ENCODE results near the gene MAGT1. TPM values are rescaled to one million over a fixed set of nuclear protein-coding genes. Genes with fewer than 3 reads are reported as not detected.

Gene MAGT1
- total and polyA plus RNA-seq, 3 donors from 2014 or later, result 25.0 to 31.2 (median 29.1) TPM

DNA sequence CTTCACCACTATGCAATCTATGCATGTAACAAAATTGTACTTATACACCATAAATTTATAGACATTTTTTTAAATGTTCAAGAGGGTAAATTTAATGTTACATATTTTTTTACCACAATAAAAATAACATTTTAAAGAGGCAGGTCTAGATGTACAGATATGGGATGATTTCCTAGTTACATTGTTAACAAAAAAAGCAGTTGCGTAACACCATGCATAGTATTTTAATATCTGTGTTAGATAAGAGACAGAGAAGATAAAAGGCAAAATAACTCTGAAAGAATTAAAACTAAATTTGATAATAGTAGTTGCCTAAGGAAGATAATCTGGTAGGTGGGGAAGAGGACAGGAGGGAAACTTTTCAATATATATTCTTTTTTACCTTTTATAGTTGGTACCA, 100.1 kb downstream of the MAGT1 start:
- TF ChIP-seq, protein P1, sequence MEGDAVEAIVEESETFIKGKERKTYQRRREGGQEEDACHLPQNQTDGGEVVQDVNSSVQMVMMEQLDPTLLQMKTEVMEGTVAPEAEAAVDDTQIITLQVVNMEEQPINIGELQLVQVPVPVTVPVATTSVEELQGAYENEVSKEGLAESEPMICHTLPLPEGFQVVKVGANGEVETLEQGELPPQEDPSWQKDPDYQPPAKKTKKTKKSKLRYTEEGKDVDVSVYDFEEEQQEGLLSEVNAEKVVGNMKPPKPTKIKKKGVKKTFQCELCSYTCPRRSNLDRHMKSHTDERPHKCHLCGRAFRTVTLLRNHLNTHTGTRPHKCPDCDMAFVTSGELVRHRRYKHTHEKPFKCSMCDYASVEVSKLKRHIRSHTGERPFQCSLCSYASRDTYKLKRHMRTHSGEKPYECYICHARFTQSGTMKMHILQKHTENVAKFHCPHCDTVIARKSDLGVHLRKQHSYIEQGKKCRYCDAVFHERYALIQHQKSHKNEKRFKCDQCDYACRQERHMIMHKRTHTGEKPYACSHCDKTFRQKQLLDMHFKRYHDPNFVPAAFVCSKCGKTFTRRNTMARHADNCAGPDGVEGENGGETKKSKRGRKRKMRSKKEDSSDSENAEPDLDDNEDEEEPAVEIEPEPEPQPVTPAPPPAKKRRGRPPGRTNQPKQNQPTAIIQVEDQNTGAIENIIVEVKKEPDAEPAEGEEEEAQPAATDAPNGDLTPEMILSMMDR (IDR thresholded peaks at IDR 0.05), result no peak
- no peak for TF ChIP-seq POLR2A (IDR thresholded peaks at IDR 0.05)
- intact Hi-C loops (cut with DNase I; ENCODE audit: low total_unique reads), result no loop called here
- H3K27ac ChIP-seq, result no peak overlapping the region
- DNase-seq, result no peak
- no peaks in the 10 kb centered on the region for H3K4me1 ChIP-seq
- H3K27me3 ChIP-seq, result no peaks in the 10 kb centered on the region
- H3K36me3 ChIP-seq (ENCODE audit: low read depth, missing control alignments), result no peaks in the 10 kb centered on the region
- H3K4me3 ChIP-seq, result no peak overlapping the region
- no peaks in the 10 kb centered on the region for H3K9me3 ChIP-seq
- 71 to 82% methylated on average over 1 of the region's 1 CpG for WGBS, 2 donors

DNA sequence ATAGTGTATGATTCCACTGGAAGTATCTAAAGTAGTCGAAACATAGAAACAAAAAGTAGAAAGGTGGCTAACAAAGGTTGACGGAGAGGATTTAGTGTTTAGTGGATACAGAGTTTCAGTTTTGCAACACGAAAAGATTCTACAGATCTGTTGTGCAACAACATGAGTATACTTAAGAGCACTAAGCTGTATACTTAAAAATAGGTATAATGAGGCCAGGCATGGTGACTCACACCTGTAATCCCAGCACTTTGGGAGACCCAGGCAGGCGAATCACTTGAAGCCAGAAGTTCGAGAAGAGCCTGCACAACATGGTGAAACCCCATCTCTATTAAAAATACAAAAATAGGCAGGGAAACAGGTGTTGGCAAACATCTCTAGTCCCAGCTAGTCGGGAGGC, 101.3 kb downstream of the MAGT1 start:
- Histone ChIP-seq H3K27me3 (no peaks in the 10 kb centered on the region), H3K4me1 (no peaks in the 10 kb centered on the region), H3K36me3 (ENCODE audit: low read depth, missing control alignments) (no peaks in the 10 kb centered on the region), H3K27ac (no peak overlapping the region), H3K4me3 (no peak overlapping the region), H3K9me3 (no peaks in the 10 kb centered on the region)
- intact Hi-C loops (cut with DNase I; ENCODE audit: low total_unique reads), result no loop called here
- no peak for DNase-seq
- WGBS, 2 donors, result 69 to 78% methylated on average over 6 of the region's 6 CpGs
- TF ChIP-seq POLR2A (IDR thresholded peaks at IDR 0.05), result no peak
- TF ChIP-seq, protein P1 (IDR thresholded peaks at IDR 0.05), result no peak

DNA sequence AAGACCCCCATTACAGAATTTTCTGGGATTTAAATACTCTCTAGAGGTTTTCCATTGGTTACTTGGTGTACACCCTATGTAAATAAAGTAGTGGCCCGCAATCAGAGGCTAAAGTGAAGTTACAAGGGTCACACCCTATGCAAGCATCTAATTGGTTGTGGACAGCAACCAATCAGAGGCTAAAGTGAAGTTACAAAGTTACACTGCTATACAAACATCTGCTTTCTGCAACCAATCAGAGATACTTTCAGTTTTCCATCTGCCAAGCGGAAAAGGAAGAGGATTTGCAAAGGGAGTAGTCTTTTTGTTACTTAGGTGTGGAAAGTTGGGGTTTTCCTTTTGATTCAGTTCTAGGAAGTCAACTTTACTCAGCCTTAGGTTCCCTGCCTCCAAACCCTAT, 107.2 kb downstream of the MAGT1 start:
- H3K36me3 ChIP-seq (ENCODE audit: low read depth, missing control alignments), result no peaks in the 10 kb centered on the region
- H3K4me1 ChIP-seq, result no peaks in the 10 kb centered on the region
- intact Hi-C loops (cut with DNase I; ENCODE audit: low total_unique reads), result no loop called here
- WGBS, 2 donors, result 16 to 26% methylated on average over 2 of the region's 2 CpGs
- H3K4me3 ChIP-seq, result no peak overlapping the region
- no peak overlapping the region for H3K27ac ChIP-seq
- no peaks in the 10 kb centered on the region for H3K27me3 ChIP-seq
- no peaks in the 10 kb centered on the region for H3K9me3 ChIP-seq
- TF ChIP-seq POLR2A (IDR thresholded peaks at IDR 0.05), result no peak
- TF ChIP-seq, protein P1 (IDR thresholded peaks at IDR 0.05), result no peak
- peak; percentile 14 for DNase-seq

DNA sequence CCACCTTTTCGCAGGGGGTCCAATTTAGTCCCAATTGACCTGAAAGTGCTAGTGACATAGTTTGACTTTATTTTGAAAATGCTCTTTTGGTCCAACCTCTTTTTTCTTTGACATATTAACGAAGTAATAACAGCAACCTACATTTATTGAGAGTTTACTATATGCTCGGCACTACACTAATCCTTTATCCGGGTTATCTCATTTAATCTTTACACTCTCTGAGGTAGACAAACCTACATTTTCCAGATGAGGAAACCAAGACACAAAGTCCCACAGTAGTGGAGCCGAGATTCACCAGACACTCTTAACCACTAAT, 108.9 kb downstream of the MAGT1 start:
- intact Hi-C loops (cut with DNase I; ENCODE audit: low total_unique reads), result no loop called here

More for the DNA sequence above, 108.9 kb downstream of the MAGT1 start:
- TF ChIP-seq, protein P1 (IDR thresholded peaks at IDR 0.05), result no peak
- TF ChIP-seq POLR2A (IDR thresholded peaks at IDR 0.05), result no peak
- no peaks in the 10 kb centered on the region for H3K9me3 ChIP-seq
- DNase-seq, result no peak
- no peaks in the 10 kb centered on the region for H3K27me3 ChIP-seq
- no peaks in the 10 kb centered on the region for H3K4me1 ChIP-seq
- no peaks in the 10 kb centered on the region for H3K36me3 ChIP-seq (ENCODE audit: low read depth, missing control alignments)
- H3K27ac ChIP-seq, result peak overlapping the region; percentile 93
- H3K4me3 ChIP-seq, result peak overlapping the region; percentile 61 to 74
- 19 to 20% methylated on average over 5 of the region's 5 CpGs for WGBS, 2 donors
